GM19240 (cell line): ENCODE results near the gene ABHD15.

ENCODE experiments used
- DNase-seq: peaks from one replicate; pipeline ENCODE4 v3.0.0; 2011; ENCODE audit warnings: low spot score; ENCODE audit not compliant: insufficient read length

ABHD15 gene

GRCh38 chr17:29566473-29567303, at the start of gene ABHD15:
ABHD15 (minus strand) TSS chr17:29567037; CDS start chr17:29566966, 71 bp downstream.
- no peak for DNase-seq

GRCh38 chr17:29615492-29616299, 48.9 kb upstream of the ABHD15 start:
- DNase-seq: peak; percentile 84

GRCh38 chr17:29615048-29615385, 48.2 kb upstream of the ABHD15 start:
- DNase-seq: no peak

- no peak for DNase-seq
These were observed 47.7 kb upstream of the ABHD15 start for GRCh38 chr17:29614349-29615047.

GRCh38 chr17:29613856-29614255, 47.0 kb upstream of the ABHD15 start:
- DNase-seq: no peak

GRCh38 chr17:29613352-29613837, 46.6 kb upstream of the ABHD15 start:
- DNase-seq: peak; percentile 47

- DNase-seq: no peak
These were observed 45.8 kb upstream of the ABHD15 start for GRCh38 chr17:29612404-29613280.

GRCh38 chr17:29612094-29612403, 45.2 kb upstream of the ABHD15 start:
- no peak for DNase-seq

- no peak for DNase-seq
These were observed 44.7 kb upstream of the ABHD15 start for GRCh38 chr17:29611351-29612093.

GRCh38 chr17:29610395-29610794, 43.6 kb upstream of the ABHD15 start:
- no peak for DNase-seq

- no peak for DNase-seq
These were observed 42.1 kb upstream of the ABHD15 start for GRCh38 chr17:29608986-29609385.

- DNase-seq: no peak
These were observed 40.8 kb upstream of the ABHD15 start for GRCh38 chr17:29607557-29608195.

- no peak for DNase-seq
These were observed 36.4 kb upstream of the ABHD15 start for GRCh38 chr17:29603109-29603674.

GRCh38 chr17:29597361-29598172, 30.7 kb upstream of the ABHD15 start:
- no peak for DNase-seq

- DNase-seq: no peak
These were observed 30.0 kb upstream of the ABHD15 start for GRCh38 chr17:29596811-29597210.

GRCh38 chr17:29595943-29596774, 29.3 kb upstream of the ABHD15 start:
- DNase-seq: no peak

GRCh38 chr17:29595107-29595942, 28.5 kb upstream of the ABHD15 start:
- no peak for DNase-seq
